Left ventricle myocardium inferior (tissue), 1 donor: ENCODE data around the gene TTLL12. TPM values are rescaled to one million over a fixed set of nuclear protein-coding genes. Genes with fewer than 3 reads are reported as not detected.

Experiments used
- DNase-seq: peaks from one replicate; pipeline ENCODE4 v3.0.0-alpha.2; 2020
- H3K27ac ChIP-seq: fragments of 200-600 bp; replicated peaks from 2 replicates; pipeline ENCODE4 v1.8.0; 2021
- H3K27me3 ChIP-seq: fragments of 200-600 bp; 2 replicates; pipeline ENCODE4 v1.8.0; 2021; ENCODE audit warnings: low read depth
- H3K36me3 ChIP-seq: fragments of 200-600 bp; 2 replicates; pipeline ENCODE4 v1.8.0; 2021
- H3K4me1 ChIP-seq: fragments of 200-600 bp; 2 replicates; pipeline ENCODE4 v1.8.0; 2021
- H3K4me3 ChIP-seq: fragments of 200-600 bp; 2 replicates; pipeline ENCODE4 v1.8.0; 2021; ENCODE audit warnings: mild to moderate bottlenecking, moderate library complexity
- H3K9me3 ChIP-seq: fragments of 200-600 bp; replicated peaks from 2 replicates; pipeline ENCODE4 v1.8.0; 2021
- CTCF ChIP-seq: fragments of 200-600 bp; IDR thresholded peaks from 2 replicates; pipeline ENCODE4 v1.8.0; 2021; ENCODE audit warnings: antibody characterized with exemption, mild to moderate bottlenecking, borderline replicate concordance
- intact Hi-C: fragments of 100-400 bp; cut with micrococcal nuclease; formaldehyde crosslinking; loops from one replicate; pipeline ENCODE4 v1.11.0; 2022
- total RNA-seq: library from RNA; stranded (reverse); fragmentation: NEBNext Ultra II Directional; extraction: Animal tissue kit (Norgen Biotek cat#: 25700); gene quantifications from one replicate; pipeline ENCODE4 v1.2.1, GENCODE V29; 2021
- donor health status: DM: no; HTN: yes; CAD: no; lungs with severe emphysema.

Gene TTLL12
- total RNA-seq, 1 donor from 2014 or later = 12.6 TPM

GRCh38 chr22:43180670-43181069, 6.3 kb downstream of the TTLL12 start:
- H3K4me1 ChIP-seq = peaks cover 9% of the 10 kb centered on the region
- no peaks in the 10 kb centered on the region for H3K9me3 ChIP-seq
- peaks cover 18% of the 10 kb centered on the region for H3K36me3 ChIP-seq
- H3K27me3 ChIP-seq = no peaks in the 10 kb centered on the region
- H3K27ac ChIP-seq = no peak overlapping the region
- no peak for TF ChIP-seq CTCF
- no peak for DNase-seq
- intact Hi-C loops = no loop called here
- H3K4me3 ChIP-seq = no peak overlapping the region

- Histone ChIP-seq H3K4me3 (no peak overlapping the region), H3K27ac (no peak overlapping the region), H3K27me3 (no peaks in the 10 kb centered on the region), H3K9me3 (no peaks in the 10 kb centered on the region), H3K36me3 (peaks cover 26% of the 10 kb centered on the region), H3K4me1 (peaks cover 4% of the 10 kb centered on the region)
- intact Hi-C loops = no loop called here
- DNase-seq = no peak
- TF ChIP-seq CTCF = no peak
Measured at GRCh38 chr22:43179911-43180195, 7.1 kb downstream of the TTLL12 start.

- H3K9me3 ChIP-seq = no peaks in the 10 kb centered on the region
- peaks cover 31% of the 10 kb centered on the region for H3K36me3 ChIP-seq
- no peak for TF ChIP-seq CTCF
- intact Hi-C loops = no loop called here
- H3K4me3 ChIP-seq = no peak overlapping the region
- H3K27me3 ChIP-seq = no peaks in the 10 kb centered on the region
- no peak overlapping the region for H3K27ac ChIP-seq
- H3K4me1 ChIP-seq = no peaks in the 10 kb centered on the region
- no peak for DNase-seq
Measured at GRCh38 chr22:43179146-43179910, 7.6 kb downstream of the TTLL12 start.

- H3K4me3 ChIP-seq = no peak overlapping the region
- no peak for TF ChIP-seq CTCF
- peaks cover 46% of the 10 kb centered on the region for H3K36me3 ChIP-seq
- H3K9me3 ChIP-seq = no peaks in the 10 kb centered on the region
- no peaks in the 10 kb centered on the region for H3K4me1 ChIP-seq
- H3K27me3 ChIP-seq = no peaks in the 10 kb centered on the region
- no peak for DNase-seq
- no peak overlapping the region for H3K27ac ChIP-seq
- intact Hi-C loops = no loop called here
Measured at GRCh38 chr22:43177479-43177878, 9.5 kb downstream of the TTLL12 start.

- no peaks in the 10 kb centered on the region for H3K4me1 ChIP-seq
- intact Hi-C loops = no loop called here
- H3K36me3 ChIP-seq = peaks cover 59% of the 10 kb centered on the region
Measured at GRCh38 chr22:43176090-43176489, 10.8 kb downstream of the TTLL12 start.

More at GRCh38 chr22:43176090-43176489, 10.8 kb downstream of the TTLL12 start:
- H3K4me3 ChIP-seq = no peak overlapping the region
- DNase-seq = peak; percentile 11
- H3K27ac ChIP-seq = no peak overlapping the region
- no peaks in the 10 kb centered on the region for H3K9me3 ChIP-seq
- no peak for TF ChIP-seq CTCF
- H3K27me3 ChIP-seq = no peaks in the 10 kb centered on the region
